GM19463 (cell line): ENCODE results near the gene SAMHD1.
"Not testable (repeated sequence)": the region's sequence is repeated elsewhere in the genome, so short reads cannot be mapped to it uniquely, and the experiment has no call there.

Experiments used
- ATAC-seq: cut with Tn5 transposase; IDR thresholded peaks from one replicate; pipeline ENCODE4 v1.9.1; 2021; ENCODE audit warnings: mild to moderate bottlenecking, moderate library complexity; ENCODE audit not compliant: unreplicated experiment

Gene SAMHD1

DNA sequence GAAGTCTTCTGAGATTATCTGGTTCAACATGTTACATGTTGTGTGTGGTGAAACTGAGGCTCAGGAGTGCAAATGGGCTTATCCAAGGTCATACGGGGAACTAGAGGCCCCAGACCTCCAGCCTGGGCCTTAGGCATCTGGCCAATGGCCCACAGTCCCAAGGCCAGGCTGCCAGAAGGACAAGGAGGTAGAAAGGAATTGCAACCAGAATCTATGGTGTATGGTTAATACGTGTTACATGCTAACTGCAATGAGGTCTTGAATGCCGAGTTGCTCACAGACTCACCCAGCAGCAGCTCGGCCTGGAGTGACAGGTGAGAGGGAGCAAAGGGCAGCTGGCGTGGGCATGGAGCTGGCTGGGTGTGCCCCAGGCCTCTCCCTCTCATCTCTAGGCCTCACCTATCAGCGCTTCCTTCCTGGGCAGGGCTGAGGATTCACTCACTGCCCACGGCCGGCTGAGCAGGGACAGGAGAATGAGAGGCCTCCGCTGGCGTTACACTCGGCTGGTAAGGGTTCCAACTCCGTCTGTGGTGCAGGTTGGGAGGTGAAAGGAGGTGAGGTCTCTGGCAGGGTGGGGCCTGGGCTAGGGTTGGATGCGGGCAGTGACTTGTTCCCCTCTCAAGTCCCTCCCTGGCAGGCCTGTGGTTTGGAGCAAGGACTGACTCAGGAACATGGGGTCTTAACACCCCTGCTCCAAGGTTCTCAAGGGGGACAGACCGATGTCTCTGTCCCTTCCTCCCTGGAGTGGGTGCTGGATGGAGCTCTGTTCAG is 75.6 kb downstream of the SAMHD1 start, which contains the start of gene TLDC2:
Gene TLDC2, plus strand, starts transcription at position 437 of the 771 bp plus-strand sequence. Its CDS starts 37 bp downstream, at position 474.
- ATAC-seq = no peak

DNA sequence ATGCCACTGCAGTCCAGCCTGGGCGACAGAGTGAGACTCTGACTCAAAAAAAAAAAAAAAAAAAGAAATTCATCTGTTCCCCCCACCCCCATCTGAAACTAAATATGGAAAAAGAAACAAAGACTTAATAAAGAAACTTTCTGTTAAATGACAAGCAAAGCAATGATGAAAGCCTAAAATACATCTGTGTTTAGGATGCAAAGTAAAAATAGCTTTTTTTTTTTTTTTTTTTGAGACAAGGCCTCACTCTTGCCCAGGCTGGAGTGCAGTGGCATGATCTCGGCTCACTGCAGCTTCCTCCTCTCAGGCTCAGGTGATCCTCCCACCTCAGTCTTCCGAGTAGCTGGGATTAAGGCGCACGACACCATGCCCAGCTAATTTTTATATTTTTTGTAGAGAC is 76.4 kb downstream of the SAMHD1 start:
- not testable (repeated sequence) for ATAC-seq

DNA sequence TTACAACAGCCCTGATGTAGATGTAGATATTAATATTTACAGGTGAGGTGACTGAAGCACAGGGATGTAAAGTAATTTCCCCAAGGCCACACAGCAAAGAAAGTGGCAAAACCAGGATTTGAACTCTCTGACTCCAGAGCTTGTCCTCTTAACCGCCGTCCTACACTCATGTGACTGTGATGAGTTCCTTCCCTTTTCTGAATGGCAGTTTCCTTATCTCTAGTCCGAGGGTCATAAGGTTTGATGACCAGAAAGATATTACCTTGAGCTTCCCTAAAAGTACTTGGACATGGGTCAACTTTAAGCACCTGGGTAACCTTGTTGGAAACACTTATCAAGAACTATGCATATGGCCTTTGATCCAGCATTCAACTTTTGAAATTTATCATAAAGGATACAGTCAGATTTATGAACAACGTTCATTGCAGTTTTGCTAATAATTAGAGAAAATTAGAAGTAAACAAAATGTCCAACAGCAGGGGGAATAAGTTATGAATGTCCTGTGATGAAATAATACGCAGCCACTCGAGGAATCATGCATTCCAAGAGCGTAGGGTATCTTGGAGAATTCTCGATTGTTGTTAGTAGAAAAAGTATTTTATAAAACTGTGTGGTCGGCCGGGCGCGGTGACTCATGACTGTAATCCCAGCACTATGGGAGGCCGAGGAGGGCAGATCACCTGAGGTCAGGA is 77.9 kb downstream of the SAMHD1 start:
- no peak for ATAC-seq

DNA sequence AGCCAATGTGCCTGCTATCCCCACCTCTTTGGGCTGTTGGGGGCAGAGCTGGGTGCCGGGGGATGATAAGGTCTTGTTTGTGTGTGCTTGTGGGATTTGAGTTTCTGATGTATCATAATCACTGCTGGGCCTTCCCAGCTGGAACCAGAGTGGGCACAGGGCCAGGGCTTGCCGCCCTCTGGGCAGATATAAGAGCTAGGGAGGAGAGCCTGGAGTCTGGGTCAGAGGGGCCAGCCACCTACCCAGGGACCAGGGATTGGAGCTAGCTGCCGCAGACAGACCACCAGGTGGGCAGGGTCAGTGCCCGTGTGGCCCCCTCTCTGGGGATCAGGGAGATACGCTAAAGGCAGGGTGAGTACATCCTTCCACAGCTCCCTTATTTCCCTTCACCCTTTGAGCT is 78.7 kb downstream of the SAMHD1 start:
- no peak for ATAC-seq

DNA sequence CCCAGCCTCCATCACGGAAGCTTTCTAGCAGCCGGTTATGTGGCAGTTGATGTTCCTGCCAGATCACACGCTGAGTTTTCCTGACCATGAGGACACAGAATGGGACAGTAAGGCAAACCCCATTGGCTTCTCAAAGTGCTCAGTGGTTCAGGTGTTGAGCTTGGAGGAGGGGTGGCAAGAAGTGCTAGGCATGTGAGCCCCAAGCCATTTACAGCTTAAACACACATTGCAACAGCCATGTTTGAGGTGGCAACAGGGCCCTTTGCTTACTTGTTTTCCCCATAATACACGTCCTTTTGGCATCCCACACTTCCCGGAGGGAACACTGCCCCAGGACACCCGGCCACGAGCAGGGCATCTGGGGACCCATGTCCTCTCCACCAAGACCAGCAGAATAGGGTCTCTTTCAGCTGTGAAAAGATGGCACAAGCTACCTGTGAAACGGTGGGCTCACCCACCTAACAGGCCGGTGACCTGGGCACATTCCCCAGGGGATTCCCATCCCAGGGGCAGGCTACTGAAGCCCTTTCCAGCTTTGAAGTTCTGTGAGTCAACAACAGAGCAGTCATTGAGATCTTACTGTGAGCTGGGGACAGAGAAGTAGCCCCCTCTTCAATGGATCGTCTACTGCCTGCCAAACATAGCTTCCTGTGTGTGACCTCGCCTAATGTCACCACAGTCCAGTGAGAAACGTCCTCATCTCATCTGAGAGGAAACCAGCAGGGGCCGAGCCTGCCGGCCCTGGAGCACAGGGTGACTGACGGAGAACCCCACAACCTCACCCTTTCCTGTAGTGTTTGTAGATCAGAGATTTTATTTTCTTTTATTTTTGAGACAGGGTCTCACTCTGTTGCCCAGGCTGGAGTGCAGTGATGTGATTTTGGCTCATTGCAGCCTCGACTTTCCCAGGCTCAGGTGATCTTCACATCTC is 79.6 kb downstream of the SAMHD1 start:
- ATAC-seq = no peak

DNA sequence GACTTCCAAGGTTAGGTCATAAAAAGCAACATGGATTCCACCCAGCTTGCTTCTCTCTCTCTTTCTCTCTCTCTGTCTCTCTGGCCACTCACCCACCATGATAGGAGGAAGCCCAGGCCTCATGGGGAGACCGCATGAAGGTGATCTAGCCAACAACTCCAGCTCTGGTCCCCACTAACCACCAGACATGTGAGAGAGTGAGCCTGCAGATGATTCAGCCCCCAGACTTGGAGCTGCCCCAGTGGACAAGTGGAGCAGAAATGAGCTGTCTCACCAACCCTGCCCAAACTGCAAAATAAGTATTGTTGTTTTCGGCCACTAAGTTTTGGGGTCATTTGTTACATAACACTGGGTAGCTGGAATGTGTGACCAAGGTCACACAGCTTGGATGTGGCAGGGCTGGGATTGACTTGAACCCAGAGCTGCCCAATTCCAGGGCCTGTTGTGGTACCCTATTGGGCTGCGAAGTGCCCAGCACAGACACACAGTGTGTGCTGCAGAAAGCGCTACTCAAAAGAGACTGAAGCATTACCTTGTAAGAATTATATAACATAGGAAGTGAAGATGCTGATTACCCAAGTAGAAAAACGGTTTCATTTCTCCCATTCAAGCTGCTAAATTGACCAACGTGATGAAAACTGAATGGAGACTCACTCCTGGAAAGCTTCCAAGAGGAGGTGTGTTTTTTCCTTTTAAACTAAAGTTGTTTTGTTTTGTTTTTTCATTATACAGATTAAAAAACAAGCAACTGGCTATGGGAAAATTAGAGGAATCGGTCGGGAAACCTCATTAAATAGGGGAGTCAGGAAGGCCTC is 84.6 kb downstream of the SAMHD1 start:
- ATAC-seq = no peak

DNA sequence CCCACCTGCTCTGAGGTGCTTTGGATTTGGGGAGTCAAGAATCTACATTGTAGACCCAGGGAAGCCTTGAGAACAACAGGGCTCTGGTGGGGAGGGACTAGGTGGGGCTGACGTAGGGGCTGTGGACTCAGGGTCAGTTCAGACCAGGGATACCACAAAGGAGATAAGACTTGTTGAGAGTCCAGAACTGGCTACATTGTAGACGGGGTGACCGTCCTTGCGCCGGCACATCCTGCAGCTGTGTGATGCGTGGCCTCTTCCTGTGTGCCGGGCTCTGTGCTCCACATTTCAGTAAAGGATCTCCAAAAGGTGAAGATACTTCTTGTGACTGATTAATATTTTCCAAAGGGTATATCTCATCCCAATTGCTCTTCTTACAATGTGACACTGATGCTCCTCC is 85.3 kb downstream of the SAMHD1 start:
- no peak for ATAC-seq

DNA sequence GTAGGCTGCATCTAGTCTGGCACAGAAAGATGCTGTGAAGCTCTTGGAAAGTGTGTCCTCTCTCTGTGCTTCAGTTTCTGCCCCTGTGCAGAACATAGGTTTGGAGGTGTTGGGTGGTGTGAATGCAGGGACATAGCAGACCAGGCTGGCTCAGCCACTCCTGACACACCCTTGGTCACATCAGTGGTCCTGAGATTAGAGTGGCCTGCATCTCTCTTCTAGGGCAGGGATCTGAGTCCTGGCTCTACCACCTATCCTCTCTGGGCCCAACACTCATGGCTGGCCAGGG is 85.7 kb downstream of the SAMHD1 start:
- ATAC-seq = no peak

DNA sequence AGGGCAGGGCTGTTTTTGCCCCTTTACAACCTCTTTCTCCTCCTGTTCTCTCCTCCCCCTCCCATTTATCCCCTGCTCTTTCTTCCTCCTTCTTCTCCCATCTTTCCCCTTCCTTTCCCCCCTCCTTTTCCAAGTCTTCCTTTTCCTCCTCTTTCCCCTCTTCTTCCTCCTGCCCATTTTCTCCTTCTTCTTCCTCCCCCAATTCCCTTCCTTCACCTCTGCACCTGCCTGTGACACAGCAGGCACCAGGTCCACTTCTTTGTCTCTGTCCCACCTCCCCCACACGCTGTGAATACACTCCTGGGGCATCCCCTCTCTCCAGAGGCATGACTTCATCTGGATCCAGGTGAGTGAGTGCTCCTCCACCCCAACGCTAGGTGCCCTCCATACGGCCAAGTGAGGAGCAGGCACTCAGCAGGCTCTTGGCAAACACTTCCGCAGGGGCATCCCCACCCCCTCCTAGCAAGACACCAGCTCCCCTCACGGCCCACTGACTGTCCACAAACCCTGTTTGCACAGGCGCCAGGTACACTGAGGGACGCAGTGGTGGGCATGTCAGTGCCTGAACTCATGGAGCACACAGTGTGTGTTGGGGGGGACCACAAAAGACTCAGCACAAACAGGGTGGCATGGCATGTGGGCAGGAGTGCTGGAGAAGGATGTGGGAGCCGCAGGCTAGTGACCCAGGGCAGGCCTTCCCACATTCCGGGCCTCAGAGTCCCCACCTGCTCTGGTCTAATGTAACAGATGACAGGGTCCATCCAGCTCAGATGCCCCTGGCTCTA is 86.2 kb downstream of the SAMHD1 start:
- ATAC-seq = no peak

DNA sequence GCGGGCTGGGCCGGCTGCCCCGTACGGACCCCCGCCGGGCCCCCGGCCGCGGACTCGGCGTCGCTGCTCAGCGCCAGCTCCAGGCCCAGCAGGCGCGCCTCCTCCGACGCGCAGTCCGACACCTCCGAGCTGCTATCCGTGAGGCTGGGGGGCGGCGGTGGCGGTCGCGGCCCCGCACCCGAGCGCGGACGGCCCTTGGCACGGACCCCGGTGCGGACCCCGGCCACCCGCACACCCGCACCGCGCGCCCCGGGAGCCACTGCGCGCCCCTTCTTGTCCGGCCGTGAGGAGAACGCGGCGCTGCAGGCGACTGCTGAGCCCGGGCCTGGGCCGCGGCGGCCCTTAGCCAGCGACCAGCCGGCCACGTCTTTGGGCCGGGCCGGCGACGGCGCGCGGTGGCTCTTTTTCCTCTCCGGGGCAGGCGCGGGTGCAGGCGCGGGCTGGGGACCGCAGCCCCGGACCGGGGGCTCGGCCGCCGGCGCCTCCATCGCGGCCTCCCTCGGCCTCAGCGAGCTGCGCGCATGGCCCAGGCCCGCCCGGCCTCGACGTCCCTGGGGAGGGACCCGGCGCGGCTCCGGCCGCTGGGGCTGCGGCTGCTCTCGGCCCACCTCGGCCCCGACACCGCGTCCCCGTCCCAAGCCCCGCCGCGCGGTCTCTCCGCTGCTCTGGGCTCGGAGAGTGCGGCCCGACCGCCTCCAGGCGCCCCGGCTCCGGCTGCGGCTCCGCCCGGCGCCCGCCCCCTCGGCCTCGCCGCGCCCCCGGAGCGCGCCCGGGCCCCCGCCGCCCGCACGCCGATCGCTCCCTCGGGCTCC is 88.4 kb downstream of the SAMHD1 start:
- peak; percentile 44 for ATAC-seq

DNA sequence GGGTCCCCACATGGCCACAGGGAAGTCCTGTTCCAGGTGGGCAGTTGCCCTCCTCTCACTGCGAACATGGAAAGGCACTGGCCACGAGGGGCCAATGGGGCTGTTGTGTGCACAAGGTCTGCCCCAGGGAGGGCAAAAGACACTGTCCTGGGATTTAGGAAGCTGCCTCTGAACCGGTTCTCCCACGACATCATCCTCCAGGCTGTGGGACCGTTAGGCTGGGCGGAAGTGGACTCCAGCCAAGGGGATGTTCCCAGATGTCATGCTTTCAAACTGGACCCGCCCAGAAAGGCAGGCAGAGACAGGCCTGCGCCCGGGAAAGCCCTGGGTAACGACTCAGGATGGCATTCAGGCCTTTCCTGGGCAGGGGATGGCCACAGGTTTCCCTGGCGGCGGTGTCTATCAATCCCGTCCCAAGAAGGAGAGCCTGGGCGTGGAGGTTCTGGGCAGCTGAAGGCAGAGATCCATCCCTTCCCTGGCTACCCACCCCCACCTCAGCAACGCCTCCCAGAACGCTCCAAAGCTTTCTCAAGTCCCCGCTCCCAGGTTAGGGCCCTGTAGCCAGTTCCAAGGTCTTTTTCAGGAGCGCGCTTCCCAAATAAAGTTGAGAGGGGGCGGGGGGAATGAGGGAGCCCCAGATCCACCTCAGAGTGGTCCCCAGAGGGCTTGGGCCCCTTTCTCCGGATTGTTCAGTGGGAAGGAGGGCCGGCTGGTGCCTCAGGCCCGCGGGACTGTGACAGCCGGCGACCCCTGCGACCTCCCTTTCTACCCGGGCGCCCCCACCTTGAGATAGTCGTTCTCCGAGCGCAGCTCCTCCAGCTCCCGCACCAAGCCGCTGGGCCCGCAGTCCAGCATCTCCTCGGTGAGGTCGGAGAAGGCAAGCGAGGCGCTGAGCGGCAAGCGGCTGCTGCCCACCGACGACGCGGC is 89.4 kb downstream of the SAMHD1 start:
- no peak for ATAC-seq

DNA sequence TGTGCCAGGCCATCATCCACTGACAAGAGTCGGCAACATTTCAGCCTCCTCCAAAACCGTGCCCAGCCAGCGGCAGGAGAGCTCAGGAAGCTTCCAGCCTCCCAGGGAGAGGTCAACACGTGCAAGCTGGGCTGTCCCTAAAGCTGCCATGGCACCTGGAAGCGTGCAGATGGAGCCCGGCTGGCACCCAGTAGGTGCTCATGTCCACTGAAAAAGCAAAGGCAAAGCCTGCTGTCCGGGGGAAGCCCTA is 90.0 kb downstream of the SAMHD1 start:
- ATAC-seq = no peak

DNA sequence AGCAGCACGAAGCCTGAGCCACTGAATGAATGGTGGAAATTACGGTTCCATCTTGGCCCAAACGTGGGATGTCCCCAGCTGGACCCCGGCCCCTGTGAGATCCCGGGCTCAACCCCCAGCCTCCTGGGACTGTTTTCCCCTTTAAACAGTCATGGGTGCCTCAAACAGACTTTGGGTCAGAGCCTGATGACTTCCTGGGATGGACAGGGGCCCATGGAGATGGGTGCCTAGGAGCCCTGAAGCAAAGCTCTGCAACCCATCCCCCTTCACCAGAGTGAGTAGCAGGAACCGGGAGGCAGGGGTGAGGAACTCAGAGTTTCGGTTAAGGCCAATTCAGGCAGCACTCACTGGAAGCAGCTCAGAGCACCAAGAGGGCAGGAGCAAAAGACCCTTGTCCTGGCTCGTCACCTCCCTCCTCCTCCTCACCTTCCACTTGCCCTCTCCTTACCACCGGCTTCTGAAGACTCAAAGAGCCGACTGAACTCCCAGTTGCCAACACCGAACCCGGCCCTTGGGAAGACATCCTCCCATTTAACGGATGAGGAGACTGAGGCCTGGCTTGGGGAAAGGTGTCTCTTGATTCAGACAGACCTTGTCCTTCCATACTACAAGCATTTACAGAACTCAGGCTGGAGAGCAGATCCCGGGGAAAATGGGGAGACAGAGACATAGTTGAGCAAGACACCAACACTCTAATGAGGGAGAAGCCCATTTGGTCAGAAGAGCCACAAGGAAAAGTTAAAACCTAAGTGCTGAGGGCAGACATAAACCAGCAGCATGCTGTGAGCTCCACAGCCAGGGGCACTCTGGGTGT is 90.5 kb downstream of the SAMHD1 start:
- ATAC-seq = no peak

DNA sequence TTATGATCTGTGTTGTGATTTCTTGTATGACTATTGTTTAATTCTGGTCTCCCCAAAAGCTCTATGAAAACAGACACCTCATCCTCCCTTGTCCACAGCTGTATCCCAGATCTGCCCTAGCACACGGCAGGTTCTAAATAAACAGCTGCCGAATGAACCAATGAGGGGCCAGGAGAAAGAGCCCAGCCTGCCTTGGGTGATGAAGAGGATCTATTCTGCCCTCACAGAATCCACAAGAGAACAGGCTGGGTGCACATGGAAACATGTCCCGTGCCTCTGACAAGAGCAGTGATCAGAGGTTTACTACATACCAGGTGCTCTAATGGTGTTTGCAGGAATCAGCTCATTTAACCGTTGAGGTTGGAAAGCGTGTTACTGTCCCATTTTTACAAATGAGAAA is 91.2 kb downstream of the SAMHD1 start:
- no peak for ATAC-seq

DNA sequence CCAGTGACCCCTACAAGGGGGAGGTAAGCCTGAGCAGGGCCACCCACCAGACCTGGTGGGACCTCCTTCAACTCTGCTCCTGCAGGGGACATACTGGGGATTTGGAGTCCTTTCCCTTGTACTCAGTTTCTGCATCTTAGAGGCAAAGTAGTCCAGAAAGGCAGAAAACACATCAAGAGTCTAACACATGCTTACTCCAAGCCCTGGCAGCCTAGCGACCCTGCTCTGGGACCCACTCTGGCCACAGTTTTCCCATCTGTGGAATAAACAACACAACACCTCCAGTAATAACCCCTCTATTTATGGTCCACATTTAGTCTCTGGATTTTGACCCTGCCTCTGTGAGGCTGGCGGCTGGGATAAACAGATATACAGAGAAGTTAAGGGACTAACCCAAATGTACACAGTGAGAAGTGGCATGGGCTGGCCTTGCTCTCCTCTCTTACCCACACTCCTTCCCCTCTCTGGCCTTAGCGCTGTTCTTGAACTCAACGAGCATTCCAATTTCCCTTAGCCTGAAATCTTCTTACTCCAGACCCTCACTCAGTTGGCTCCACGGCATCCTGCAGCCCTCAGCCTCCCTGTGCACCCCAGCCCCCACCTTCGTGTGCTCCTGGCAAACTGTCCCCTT is 91.7 kb downstream of the SAMHD1 start:
- ATAC-seq = no peak

DNA sequence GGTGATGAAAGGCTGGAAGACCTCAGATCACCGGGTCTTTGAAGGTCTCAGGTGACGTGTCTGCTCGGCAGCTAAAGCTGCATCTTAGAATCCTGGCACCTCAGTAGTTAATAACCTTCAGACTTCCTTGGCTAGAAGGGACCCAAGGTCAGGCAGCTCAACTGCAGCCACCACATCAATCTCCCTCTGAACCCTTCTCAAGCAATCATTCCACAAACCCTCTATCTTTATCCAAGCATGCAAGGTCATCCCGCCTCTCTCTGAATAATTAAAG is 92.3 kb downstream of the SAMHD1 start:
- ATAC-seq = no peak
